BJ (cell line): ENCODE measurements around the gene MEF2D. TPM values are rescaled to one million over a fixed set of nuclear protein-coding genes. Genes with fewer than 3 reads are reported as not detected.

Source experiments
- CTCF ChIA-PET: fragments of 350-600 bp; formaldehyde crosslinking; extraction: SDS; loops from one replicate; lab custom pipeline; 2021; ENCODE audit warnings: antibody characterized with exemption, inconsistent platforms; lab: Yijun Ruan, JAX
- POLR2A ChIA-PET: fragments of 300-600 bp; sonication (Branson Sonifier 250); formaldehyde crosslinking; extraction: SDS; loops from one replicate; lab custom pipeline; 2021; ENCODE audit warnings: antibody characterized with exemption; lab: Charles Lee
- DNase-seq: peaks from one replicate; pipeline ENCODE4 v3.0.0-alpha.2; 2011; ENCODE audit warnings: low read depth
- H3K27me3 ChIP-seq: 2 replicates; pipeline ENCODE4 v1.6.0; 2011; ENCODE audit warnings: low read length; ENCODE audit not compliant: control insufficient read depth, insufficient read depth
- H3K36me3 ChIP-seq: 2 replicates; pipeline ENCODE4 v1.5.1; 2011; ENCODE audit warnings: low read length; ENCODE audit not compliant: control insufficient read depth, insufficient read depth
- H3K4me3 ChIP-seq: 2 replicates; pipeline ENCODE4 v1.5.1; 2011; ENCODE audit warnings: low read depth, mild to moderate bottlenecking, control low read depth, low read length
- CTCF ChIP-seq: IDR thresholded peaks from 2 replicates; pipeline ENCODE4 v1.5.1; 2011; ENCODE audit warnings: low read depth, mild to moderate bottlenecking, control low read depth, inconsistent platforms, low read length, moderate library complexity; ENCODE audit not compliant: insufficient read depth
- polyA plus RNA-seq: library from polyadenylated mRNA; depleted of rRNA; stranded (reverse); fragments of >200 nt; gene quantifications from 2 replicates; pipeline ENCODE4 v1.2.3, GENCODE V29; 2011

The MEF2D gene
- polyA plus RNA-seq, 1 experiment: 15.1 TPM

DNA sequence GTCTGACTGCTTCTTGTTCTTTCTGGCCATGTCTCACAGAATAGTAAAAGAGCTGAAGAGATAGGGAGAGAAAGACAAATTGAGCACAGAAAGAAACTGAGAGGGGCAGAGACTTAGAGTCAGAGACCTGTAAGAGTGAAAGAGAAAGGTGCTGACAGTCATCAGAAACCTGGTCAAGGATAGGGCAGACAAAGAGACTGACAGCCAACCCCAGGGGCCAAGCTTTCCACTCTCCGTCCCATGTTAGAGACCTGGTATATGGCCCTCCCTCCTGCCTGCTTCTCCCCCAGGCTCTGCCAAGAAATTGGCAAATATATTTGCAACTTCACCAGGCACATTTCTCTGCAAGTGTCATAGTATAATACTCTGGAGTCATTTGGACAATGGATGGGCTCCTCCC lies 67.0 kb downstream of the MEF2D start:
- CTCF ChIA-PET: interaction anchor here (0.6 to 6.4 kb wide), 5 partner anchors 8 to 63 kb away, joined by 3 to 42 read pairs (median 6); no protein-coding TSS in a partner anchor
- H3K27me3 ChIP-seq: peaks cover 84% of the 10 kb centered on the region
- POLR2A ChIA-PET: no interaction called here

GRCh38 chr1:156433032-156433431 lies 67.5 kb downstream of the MEF2D start:
- DNase-seq: no peak
- TF ChIP-seq CTCF: no peak
- H3K4me3 ChIP-seq: no peak overlapping the region
- CTCF ChIA-PET: interaction anchor here (1.4 to 6.4 kb wide), 4 partner anchors 8 to 47 kb away, joined by 3 to 42 read pairs (median 22); no protein-coding TSS in a partner anchor
- POLR2A ChIA-PET: no interaction called here
- H3K27me3 ChIP-seq: peaks cover 88% of the 10 kb centered on the region
- H3K36me3 ChIP-seq: no peaks in the 10 kb centered on the region

More for the DNA sequence above, 67.0 kb downstream of the MEF2D start:
- Histone ChIP-seq H3K36me3 (no peaks in the 10 kb centered on the region), H3K4me3 (no peak overlapping the region)
- no peak for DNase-seq
- no peak for TF ChIP-seq CTCF

DNA sequence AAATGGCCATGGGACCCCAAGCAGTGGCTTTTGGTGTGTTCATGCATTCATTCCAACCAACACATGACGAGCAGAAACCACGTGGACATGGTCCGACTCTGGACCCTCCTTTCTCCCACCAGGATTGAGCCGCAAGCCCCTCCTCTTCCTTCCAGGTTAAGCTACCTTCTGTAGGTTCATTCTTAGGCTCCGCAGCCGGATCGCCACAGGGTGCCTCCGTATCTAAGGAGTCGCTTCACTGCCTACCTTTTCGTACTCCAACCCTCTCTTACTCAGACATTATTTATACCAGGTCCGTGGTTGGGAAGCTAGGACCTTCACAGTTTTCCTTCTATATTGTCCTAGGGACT lies 67.9 kb downstream of the MEF2D start:
- TF ChIP-seq CTCF: no peak
- ChIA-PET CTCF (interaction anchor here (5.3 to 6.4 kb wide), 2 partner anchors 13 to 47 kb away, joined by 38 to 42 read pairs; no protein-coding TSS in a partner anchor), POLR2A (no interaction called here)

GRCh38 chr1:156431769-156432668 lies 68.6 kb downstream of the MEF2D start:
- DNase-seq: no peak
- CTCF ChIA-PET: interaction anchor here (5.3 to 6.4 kb wide), 2 partner anchors 14 to 46 kb away, joined by 38 to 42 read pairs; no protein-coding TSS in a partner anchor
- H3K36me3 ChIP-seq: no peaks in the 10 kb centered on the region
- H3K4me3 ChIP-seq: no peak overlapping the region
- TF ChIP-seq CTCF: no peak
- POLR2A ChIA-PET: no interaction called here
- H3K27me3 ChIP-seq: peaks cover 87% of the 10 kb centered on the region

More for the DNA sequence above, 67.9 kb downstream of the MEF2D start:
- Histone ChIP-seq H3K27me3 (peaks cover 89% of the 10 kb centered on the region), H3K4me3 (no peak overlapping the region), H3K36me3 (no peaks in the 10 kb centered on the region)
- DNase-seq: no peak

- ChIA-PET POLR2A (no interaction called here), CTCF (interaction anchor here (5.3 to 6.4 kb wide), 2 partner anchors 14 to 46 kb away, joined by 38 to 42 read pairs; no protein-coding TSS in a partner anchor)
- Histone ChIP-seq H3K36me3 (no peaks in the 10 kb centered on the region), H3K4me3 (no peak overlapping the region), H3K27me3 (peaks cover 86% of the 10 kb centered on the region)
- no peak for DNase-seq
- no peak for TF ChIP-seq CTCF
These were observed 69.2 kb downstream of the MEF2D start for GRCh38 chr1:156431366-156431765.
